Measurements from ENCODE around the gene DIO1. TPM values are rescaled to one million over a fixed set of nuclear protein-coding genes. Genes with fewer than 3 reads are reported as not detected.

Gene DIO1
- total and polyA plus RNA-seq, 2 of the 8 experiments (the other 6 are each of a cell fraction or from before 2014, with no cell fraction given): 0.14 TPM; not detected in 1

- no peak for TF ChIP-seq CHD7 (IDR thresholded peaks at IDR 0.05; ENCODE audit: insufficient replicate concordance, low read length)
These were observed 5.7 kb downstream of the DIO1 start (continued) for GRCh38 chr1:53899708-53900107.

All from H1 (cell line).